ENCODE results near the gene TNRC18. TPM values are rescaled to one million over a fixed set of nuclear protein-coding genes. Genes with fewer than 3 reads are reported as not detected.
A peak's percentile ranks its signal among the peaks of the same experiment; 100 is the strongest.
"Not testable (repeated sequence)": the region's sequence is repeated elsewhere in the genome, so short reads cannot be mapped to it uniquely, and the experiment has no call there.

TNRC18 gene
- total RNA-seq, 1 donor from 2014 or later = 95.4 TPM

DNA sequence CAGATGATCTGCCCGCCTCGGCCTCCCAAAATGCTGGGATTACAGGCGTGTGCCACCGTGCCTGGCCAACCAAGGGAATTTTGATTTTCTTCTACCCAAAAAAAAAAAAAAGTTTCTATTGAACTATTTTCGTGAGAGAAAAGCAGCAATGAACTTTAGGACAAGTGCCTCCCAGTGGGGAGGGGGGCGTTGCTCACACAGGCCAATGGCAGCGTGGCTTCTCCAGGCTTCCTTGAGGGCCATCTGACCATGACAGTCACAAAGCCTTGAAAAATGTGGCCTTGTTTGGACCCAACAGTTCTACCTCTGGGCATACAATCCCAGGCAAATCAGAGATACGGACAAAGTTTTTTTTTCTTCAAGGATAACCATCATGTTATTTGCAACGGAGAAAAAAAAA, 56.0 kb downstream of the TNRC18 start:
- no peak overlapping the region for H3K4me3 Mint-ChIP-seq (ENCODE audit: unreplicated experiment)
- no peak overlapping the region for H3K27ac Mint-ChIP-seq (ENCODE audit: unreplicated experiment)
- TF ChIP-seq, protein P1, sequence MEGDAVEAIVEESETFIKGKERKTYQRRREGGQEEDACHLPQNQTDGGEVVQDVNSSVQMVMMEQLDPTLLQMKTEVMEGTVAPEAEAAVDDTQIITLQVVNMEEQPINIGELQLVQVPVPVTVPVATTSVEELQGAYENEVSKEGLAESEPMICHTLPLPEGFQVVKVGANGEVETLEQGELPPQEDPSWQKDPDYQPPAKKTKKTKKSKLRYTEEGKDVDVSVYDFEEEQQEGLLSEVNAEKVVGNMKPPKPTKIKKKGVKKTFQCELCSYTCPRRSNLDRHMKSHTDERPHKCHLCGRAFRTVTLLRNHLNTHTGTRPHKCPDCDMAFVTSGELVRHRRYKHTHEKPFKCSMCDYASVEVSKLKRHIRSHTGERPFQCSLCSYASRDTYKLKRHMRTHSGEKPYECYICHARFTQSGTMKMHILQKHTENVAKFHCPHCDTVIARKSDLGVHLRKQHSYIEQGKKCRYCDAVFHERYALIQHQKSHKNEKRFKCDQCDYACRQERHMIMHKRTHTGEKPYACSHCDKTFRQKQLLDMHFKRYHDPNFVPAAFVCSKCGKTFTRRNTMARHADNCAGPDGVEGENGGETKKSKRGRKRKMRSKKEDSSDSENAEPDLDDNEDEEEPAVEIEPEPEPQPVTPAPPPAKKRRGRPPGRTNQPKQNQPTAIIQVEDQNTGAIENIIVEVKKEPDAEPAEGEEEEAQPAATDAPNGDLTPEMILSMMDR (IDR thresholded peaks at IDR 0.05) = no peak
- peaks cover 8% of the 10 kb centered on the region for H3K4me1 Mint-ChIP-seq (ENCODE audit: low read depth)
- no peaks in the 10 kb centered on the region for H3K27me3 Mint-ChIP-seq (ENCODE audit: low read depth)
- H3K36me3 Mint-ChIP-seq (ENCODE audit: low read depth) = peaks cover 11% of the 10 kb centered on the region
- no peaks in the 10 kb centered on the region for H3K9me3 Mint-ChIP-seq (ENCODE audit: low read depth)
- DNase-seq (ENCODE audit: low spot score) = no peak

DNA sequence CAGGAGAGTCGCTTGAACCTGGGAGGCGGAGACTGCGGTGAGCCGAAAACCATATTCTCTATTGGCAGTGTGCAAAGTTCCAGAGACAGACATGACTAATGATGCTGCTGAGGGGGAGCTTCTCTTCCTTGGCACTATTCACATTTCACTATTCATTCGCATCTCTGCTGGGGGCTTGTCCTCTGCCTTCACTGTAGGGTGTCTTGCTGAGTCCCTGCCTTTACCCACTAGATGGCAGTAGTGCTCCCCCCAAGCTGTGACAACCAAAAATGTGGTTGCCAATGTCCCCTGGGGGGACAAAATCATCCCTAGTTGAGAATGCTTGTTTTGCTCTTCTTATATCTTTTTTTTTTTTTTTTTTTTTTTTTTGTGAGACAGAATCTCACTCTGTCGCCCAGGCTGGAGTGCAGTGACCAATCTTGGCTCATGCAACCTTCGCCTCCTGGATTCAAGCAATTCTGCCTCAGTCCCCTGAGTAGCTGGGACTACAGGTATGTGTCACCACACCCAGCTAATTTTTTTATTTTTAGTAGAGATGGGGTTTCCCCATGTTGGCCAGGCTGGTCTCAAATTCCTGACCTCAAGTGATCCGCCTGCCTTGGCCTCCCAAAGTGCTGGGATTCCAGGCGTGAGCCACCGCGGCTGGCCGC, 57.5 kb downstream of the TNRC18 start:
- Mint-ChIP-seq H3K36me3 (ENCODE audit: low read depth) (peaks cover 11% of the 10 kb centered on the region), H3K27ac (ENCODE audit: unreplicated experiment) (peak overlapping the region; percentile 24)
- not testable (repeated sequence) for H3K27me3 Mint-ChIP-seq (ENCODE audit: low read depth); DNase-seq (ENCODE audit: low spot score); H3K9me3 Mint-ChIP-seq (ENCODE audit: low read depth); H3K4me3 Mint-ChIP-seq (ENCODE audit: unreplicated experiment); H3K4me1 Mint-ChIP-seq (ENCODE audit: low read depth)
- TF ChIP-seq, protein P1 (IDR thresholded peaks at IDR 0.05) = peak; percentile 85

DNA sequence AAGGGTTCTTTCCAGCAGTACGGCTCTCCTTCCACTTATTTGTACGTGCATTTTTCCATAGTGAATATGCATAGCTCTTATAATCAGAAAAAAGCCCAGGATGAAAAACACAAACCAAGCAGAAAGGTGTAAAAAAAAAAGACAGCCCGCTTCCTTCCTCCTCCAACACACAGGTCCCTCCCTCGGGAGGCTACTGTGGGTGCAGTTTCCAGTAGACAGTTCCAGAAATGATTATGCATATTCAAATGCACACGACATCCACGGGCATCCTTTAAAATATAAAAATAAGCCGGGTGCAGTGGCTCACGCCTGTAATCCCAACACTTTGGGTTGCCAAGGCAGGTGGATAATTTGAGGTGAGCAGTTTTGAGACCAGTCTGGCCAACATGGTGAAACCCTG, 59.9 kb downstream of the TNRC18 start:
- TF ChIP-seq, protein P1 (IDR thresholded peaks at IDR 0.05) = no peak
- Mint-ChIP-seq H3K9me3 (ENCODE audit: low read depth) (no peaks in the 10 kb centered on the region), H3K27ac (ENCODE audit: unreplicated experiment) (peak overlapping the region; percentile 41), H3K36me3 (ENCODE audit: low read depth) (peaks cover 14% of the 10 kb centered on the region), H3K4me3 (ENCODE audit: unreplicated experiment) (no peak overlapping the region), H3K27me3 (ENCODE audit: low read depth) (no peaks in the 10 kb centered on the region), H3K4me1 (ENCODE audit: low read depth) (peaks cover 8% of the 10 kb centered on the region)
- DNase-seq (ENCODE audit: low spot score) = no peak

DNA sequence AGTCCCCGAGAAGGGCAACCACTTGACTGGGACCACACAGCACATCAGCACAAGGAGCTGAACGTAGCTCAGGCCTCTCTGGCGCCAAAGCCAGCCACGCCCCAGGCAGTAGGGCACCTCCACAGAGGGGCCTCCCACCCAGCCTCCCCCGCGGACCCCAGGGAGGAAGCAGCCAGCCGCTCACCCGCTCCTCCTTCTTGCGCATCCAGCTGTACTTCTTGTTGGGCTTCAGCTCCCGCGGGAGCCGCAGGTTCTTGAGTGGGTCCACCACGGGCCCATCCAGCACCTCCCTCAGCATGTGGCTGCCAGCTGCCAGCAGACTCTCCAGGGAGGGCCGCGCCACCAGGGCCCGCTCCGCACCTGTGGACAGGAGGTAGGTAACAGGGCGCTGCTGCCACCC, 61.2 kb downstream of the TNRC18 start:
- peaks cover 8% of the 10 kb centered on the region for H3K4me1 Mint-ChIP-seq (ENCODE audit: low read depth)
- H3K27ac Mint-ChIP-seq (ENCODE audit: unreplicated experiment) = no peak overlapping the region
- DNase-seq (ENCODE audit: low spot score) = no peak
- H3K4me3 Mint-ChIP-seq (ENCODE audit: unreplicated experiment) = no peak overlapping the region
- peaks cover 15% of the 10 kb centered on the region for H3K36me3 Mint-ChIP-seq (ENCODE audit: low read depth)
- H3K27me3 Mint-ChIP-seq (ENCODE audit: low read depth) = no peaks in the 10 kb centered on the region
- TF ChIP-seq, protein P1 (IDR thresholded peaks at IDR 0.05) = no peak
- H3K9me3 Mint-ChIP-seq (ENCODE audit: low read depth) = no peaks in the 10 kb centered on the region

DNA sequence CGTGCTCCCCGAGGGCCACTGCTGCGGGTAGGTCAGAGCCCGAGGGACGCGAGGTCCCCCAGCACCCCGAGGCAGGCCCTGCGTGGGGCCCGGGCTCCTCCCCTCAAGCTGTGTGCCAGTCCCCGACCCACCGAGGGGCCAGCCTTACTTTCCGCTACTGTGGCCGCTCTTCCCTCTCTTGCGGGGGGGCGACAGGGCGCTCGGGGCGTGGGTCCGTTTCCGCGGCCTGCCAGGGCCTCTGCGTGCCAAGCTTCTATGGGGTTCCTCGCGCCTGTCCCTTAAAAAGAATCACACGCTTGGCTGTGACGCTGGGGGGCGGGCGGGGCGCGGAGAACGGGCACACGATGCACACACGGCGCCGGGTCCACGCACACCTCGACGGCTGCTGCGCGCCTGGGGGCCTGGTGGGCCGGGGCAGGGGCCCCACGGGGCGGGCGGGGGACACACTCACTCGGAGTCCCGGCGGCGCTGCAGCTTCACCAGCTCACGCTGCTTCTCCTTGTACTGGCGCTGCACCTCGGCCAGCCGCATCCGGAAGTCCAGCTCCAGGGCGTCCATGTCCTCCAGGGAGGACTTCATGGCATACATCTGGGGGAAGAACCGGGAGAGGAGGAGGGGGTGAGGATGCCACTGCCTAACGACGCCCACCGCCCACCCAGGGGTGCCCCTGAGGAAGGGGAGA, 62.0 kb downstream of the TNRC18 start:
- H3K4me3 Mint-ChIP-seq (ENCODE audit: unreplicated experiment) = no peak overlapping the region
- TF ChIP-seq, protein P1 (IDR thresholded peaks at IDR 0.05) = no peak
- H3K27ac Mint-ChIP-seq (ENCODE audit: unreplicated experiment) = no peak overlapping the region
- H3K9me3 Mint-ChIP-seq (ENCODE audit: low read depth) = no peaks in the 10 kb centered on the region
- H3K4me1 Mint-ChIP-seq (ENCODE audit: low read depth) = peaks cover 6% of the 10 kb centered on the region
- no peak for DNase-seq (ENCODE audit: low spot score)
- H3K36me3 Mint-ChIP-seq (ENCODE audit: low read depth) = peaks cover 19% of the 10 kb centered on the region
- no peaks in the 10 kb centered on the region for H3K27me3 Mint-ChIP-seq (ENCODE audit: low read depth)
